Measurements from ENCODE around the gene HINT2.

HINT2 gene

DNA sequence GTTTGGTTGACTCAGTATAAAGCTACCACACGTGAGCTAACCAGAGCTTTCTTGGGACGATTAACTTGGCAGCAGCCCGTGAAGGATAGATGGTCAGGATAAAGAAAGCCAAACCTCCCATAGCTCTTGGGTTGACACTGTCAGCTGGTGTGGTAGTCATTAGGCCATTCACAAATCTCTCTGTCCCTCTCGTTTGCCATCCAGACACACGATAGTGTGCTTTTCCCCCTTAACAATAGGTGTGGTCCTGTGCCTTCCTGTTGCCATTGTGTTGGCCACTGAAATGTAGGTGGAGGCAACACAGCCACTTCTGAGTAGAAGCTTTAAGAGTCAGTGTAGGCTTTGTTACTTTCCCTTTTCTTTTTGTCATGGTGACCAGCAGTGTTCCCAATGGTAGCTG, 43.6 kb upstream of the HINT2 start:
- DNase-seq (ENCODE audit: low spot score): no peak
- TF ChIP-seq, protein P1, sequence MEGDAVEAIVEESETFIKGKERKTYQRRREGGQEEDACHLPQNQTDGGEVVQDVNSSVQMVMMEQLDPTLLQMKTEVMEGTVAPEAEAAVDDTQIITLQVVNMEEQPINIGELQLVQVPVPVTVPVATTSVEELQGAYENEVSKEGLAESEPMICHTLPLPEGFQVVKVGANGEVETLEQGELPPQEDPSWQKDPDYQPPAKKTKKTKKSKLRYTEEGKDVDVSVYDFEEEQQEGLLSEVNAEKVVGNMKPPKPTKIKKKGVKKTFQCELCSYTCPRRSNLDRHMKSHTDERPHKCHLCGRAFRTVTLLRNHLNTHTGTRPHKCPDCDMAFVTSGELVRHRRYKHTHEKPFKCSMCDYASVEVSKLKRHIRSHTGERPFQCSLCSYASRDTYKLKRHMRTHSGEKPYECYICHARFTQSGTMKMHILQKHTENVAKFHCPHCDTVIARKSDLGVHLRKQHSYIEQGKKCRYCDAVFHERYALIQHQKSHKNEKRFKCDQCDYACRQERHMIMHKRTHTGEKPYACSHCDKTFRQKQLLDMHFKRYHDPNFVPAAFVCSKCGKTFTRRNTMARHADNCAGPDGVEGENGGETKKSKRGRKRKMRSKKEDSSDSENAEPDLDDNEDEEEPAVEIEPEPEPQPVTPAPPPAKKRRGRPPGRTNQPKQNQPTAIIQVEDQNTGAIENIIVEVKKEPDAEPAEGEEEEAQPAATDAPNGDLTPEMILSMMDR (IDR thresholded peaks at IDR 0.05; ENCODE audit: borderline replicate concordance, control extremely low read depth, extremely low read depth, insufficient read depth, missing control alignments): no peak
- in situ Hi-C loops (cut with MboI; ENCODE audit: low sequenced_read_pairs, unreplicated experiment): no loop called here

DNA sequence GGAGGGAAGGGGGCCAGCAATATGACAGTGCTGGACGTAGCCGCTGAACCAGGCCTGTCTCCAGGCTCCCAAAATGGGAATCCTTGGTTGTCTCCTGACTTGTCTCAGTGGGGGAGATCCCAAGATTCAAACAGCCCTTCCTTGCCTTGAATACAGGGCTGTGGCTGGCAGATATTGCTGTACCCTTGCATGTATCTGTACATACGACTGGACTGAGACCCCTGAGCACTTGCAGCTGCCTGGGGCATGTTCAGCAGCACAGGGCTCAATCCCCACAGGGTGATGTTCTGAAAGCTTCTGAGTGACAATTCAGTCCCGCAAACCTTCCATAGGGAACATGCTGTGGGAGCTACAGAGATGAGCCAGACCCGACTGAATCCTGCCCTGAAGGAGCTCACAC, 42.0 kb upstream of the HINT2 start:
- TF ChIP-seq, protein P1 (IDR thresholded peaks at IDR 0.05; ENCODE audit: borderline replicate concordance, control extremely low read depth, extremely low read depth, insufficient read depth, missing control alignments): no peak
- no peak for DNase-seq (ENCODE audit: low spot score)
- in situ Hi-C loops (cut with MboI; ENCODE audit: low sequenced_read_pairs, unreplicated experiment): no loop called here

DNA sequence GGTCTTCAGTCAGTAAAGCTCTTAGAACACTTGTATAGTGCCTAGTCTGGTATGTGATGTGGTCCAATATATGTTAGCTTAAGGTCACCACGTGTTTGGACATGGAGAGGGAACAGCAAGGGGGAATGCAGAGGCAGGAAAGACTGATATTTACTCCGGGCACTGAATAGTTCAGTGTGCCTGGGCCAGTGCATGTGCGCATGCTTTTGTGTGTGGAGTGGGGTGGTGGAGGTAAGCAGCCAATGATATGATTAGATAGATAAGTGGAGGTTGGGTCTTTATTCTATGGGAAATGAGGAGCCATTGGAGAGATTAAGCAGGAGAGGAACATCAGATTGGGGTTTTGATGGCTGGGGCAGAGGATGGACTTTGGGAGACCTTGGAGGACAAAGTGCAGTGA, 41.4 kb upstream of the HINT2 start:
- DNase-seq (ENCODE audit: low spot score): no peak
- in situ Hi-C loops (cut with MboI; ENCODE audit: low sequenced_read_pairs, unreplicated experiment): no loop called here
- TF ChIP-seq, protein P1 (IDR thresholded peaks at IDR 0.05; ENCODE audit: borderline replicate concordance, control extremely low read depth, extremely low read depth, insufficient read depth, missing control alignments): no peak

DNA sequence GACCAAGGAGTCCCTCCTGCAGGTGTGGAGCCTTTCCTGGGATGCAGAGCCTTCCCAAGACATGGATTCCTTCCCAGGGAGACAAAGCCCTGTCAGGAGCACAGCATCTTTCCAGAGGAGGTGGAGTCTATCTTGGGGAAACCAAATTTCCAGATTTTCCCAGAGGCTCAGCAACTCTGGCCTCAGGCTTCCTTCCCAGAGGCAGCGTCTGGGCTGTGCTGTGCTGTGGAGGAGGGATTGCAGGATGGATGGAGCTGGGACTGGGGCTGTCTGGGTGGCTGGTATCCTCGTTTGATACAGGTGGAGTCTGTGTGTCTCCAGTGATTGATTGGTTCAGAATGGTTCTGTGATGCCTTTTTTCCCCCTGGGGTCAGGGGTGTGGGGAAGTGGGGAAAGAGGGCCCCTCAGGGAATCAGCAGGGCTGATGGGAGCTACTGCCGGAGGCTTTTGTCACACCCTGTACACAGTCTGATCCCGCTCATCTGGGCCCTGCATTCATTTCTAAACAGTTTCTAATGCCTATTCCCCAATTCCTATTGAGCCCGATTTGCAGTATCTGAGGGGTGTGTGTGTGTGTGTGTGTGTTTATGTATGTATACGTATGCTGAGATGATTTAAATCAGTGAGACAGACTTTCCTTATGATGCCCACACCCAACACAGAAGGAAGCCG, 39.4 kb upstream of the HINT2 start:
- TF ChIP-seq, protein P1 (IDR thresholded peaks at IDR 0.05; ENCODE audit: borderline replicate concordance, control extremely low read depth, extremely low read depth, insufficient read depth, missing control alignments): no peak
- no peak for DNase-seq (ENCODE audit: low spot score)
- in situ Hi-C loops (cut with MboI; ENCODE audit: low sequenced_read_pairs, unreplicated experiment): no loop called here

DNA sequence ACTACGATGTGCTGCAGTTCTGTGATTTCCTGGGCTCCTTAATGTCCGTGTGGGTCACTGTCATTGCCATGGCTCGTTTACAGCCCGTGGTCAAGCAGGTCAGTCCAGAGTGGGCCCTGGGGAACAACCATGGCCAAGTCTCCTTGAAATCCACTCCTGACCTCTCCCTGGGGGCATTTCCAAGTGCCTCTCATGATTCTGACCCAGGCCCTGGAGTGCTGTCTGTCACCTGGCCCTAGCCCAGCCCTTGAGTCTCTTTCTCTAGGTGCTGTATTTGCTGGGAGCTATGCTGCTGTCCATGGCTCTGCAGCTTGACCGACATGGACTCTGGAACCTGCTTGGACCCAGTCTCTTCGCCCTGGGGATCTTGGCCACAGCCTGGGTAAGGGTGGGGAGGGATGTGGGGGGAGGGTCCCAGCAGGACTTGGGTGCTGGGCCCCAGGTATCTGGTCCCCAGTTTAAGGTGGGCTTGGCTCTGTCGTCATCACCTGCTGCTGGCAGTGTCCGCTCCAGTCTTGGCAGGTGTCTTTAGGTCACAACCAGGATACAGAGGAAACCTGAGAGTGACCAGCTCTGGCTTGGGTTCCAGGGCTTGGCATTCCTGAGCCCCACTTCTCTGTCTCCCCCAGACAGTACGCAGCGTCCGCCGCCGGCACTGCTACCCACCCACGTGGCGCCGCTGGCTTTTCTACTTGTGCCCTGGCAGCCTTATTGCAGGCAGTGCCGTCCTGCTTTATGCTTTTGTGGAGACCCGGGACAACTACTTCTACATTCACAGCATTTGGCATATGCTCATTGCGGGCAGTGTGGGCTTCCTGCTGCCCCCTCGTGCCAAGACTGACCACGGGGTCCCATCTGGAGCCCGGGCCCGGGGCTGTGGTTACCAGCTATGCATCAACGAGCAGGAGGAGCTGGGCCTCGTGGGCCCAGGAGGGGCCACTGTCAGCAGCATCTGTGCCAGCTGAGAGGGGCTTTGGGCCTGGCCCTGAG, 38.3 kb upstream of the HINT2 start:
- in situ Hi-C loops (cut with MboI; ENCODE audit: low sequenced_read_pairs, unreplicated experiment): no loop called here
- TF ChIP-seq, protein P1 (IDR thresholded peaks at IDR 0.05; ENCODE audit: borderline replicate concordance, control extremely low read depth, extremely low read depth, insufficient read depth, missing control alignments): no peak
- no peak for DNase-seq (ENCODE audit: low spot score)

DNA sequence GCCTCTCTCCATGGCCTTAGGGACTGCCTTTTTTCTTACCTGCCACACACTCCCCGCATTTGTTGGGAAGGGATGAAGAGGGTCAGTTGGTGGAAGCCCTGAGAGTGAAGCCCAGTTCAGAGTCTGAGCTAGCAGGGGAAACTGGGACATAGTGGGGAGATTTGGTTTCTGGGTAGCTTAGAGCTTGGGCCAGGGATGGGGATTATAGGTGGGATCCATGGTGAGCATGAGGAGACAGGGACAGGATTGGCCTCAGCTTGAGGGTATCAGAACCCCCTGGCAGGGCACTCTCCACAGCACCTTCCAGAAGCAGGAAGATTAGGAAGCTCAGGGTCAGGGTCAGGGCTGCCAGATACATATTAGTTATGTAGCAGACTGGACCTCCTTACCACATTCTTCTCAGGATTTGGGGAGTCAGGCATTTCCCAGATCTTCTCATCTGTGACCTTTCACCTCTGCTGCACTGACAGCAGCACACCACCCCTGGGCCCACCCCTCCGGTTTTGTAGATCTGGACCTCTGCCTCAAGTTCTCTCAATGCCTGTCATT, 37.5 kb upstream of the HINT2 start:
- in situ Hi-C loops (cut with MboI; ENCODE audit: low sequenced_read_pairs, unreplicated experiment): no loop called here
- DNase-seq (ENCODE audit: low spot score): no peak
- TF ChIP-seq, protein P1 (IDR thresholded peaks at IDR 0.05; ENCODE audit: borderline replicate concordance, control extremely low read depth, extremely low read depth, insufficient read depth, missing control alignments): no peak

Measured in GM13976 (cell line).